HEK293 (cell line): Measurements from ENCODE around the gene MYO9B.

Experiments used
- ZNF660 ChIP-seq: fragments of 450-650 bp; IDR thresholded peaks from 2 replicates; pipeline ENCODE4 v1.5.1; 2018; ENCODE audit warnings: missing biosample characterization, mild to moderate bottlenecking, missing genetic modification characterization
- ZSCAN30 ChIP-seq: fragments of 450-650 bp; IDR thresholded peaks from 2 replicates; pipeline ENCODE4 v1.5.1; 2018; ENCODE audit warnings: missing biosample characterization, mild to moderate bottlenecking, missing genetic modification characterization, moderate library complexity
- TF ChIP-seq, protein P1 (sequence below): fragments of 450-650 bp; formaldehyde crosslinking; IDR thresholded peaks from 2 replicates; pipeline ENCODE4 v1.5.1; 2016; ENCODE audit warnings: missing biosample characterization, missing genetic modification characterization

DNA sequence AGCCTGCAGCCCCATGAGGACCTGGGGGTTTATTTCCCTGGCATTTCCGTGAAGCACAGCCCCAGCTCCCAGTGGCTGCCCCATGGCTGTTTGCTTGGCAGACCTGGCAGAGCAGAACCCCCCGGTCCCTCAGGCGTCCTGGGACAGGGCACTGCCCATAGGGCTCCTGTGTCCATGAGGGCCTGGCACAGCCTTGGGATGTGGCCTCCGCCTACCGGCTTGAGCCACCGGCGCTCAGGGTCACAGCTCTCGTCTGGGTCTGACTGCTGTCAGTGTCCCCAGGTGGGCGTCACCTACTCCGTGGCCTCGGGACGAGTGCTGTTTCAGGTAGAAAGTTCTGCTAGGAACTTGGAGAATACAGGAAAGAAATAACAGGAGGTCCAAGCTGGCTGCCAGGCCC lies 52.8 kb downstream of the MYO9B start:
- TF ChIP-seq ZSCAN30 (tag by site-specific recombination) (no peak), ZNF660 (tag by site-specific recombination) (no peak)
- TF ChIP-seq, protein P1, sequence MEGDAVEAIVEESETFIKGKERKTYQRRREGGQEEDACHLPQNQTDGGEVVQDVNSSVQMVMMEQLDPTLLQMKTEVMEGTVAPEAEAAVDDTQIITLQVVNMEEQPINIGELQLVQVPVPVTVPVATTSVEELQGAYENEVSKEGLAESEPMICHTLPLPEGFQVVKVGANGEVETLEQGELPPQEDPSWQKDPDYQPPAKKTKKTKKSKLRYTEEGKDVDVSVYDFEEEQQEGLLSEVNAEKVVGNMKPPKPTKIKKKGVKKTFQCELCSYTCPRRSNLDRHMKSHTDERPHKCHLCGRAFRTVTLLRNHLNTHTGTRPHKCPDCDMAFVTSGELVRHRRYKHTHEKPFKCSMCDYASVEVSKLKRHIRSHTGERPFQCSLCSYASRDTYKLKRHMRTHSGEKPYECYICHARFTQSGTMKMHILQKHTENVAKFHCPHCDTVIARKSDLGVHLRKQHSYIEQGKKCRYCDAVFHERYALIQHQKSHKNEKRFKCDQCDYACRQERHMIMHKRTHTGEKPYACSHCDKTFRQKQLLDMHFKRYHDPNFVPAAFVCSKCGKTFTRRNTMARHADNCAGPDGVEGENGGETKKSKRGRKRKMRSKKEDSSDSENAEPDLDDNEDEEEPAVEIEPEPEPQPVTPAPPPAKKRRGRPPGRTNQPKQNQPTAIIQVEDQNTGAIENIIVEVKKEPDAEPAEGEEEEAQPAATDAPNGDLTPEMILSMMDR: no peak
